GM12878 (cell line): Measurements from ENCODE around the gene TMEM109. TPM values are rescaled to one million over a fixed set of nuclear protein-coding genes. Genes with fewer than 3 reads are reported as not detected.

ENCODE experiments used
- ATAC-seq: fragments of 200-7000 bp; cut with Tn5 transposase; 3 replicates; pipeline ENCODE4 v1.9.1; 2020; ENCODE audit warnings: mild to moderate bottlenecking, moderate library complexity
- BruUV-seq: library from RNA; stranded (reverse); fragments of 400-500 nt; replicated peaks from 2 replicates; lab custom pipeline; 2021; lab: Mats Ljungman, UMichigan
- CTCF ChIA-PET: fragments of 300-600 bp; sonication (Branson Sonifier 250); formaldehyde crosslinking; extraction: SDS; loops from one replicate; lab custom pipeline; 2021; ENCODE audit warnings: inconsistent platforms; lab: Yijun Ruan, JAX
- POLR2A ChIA-PET: fragments of 350-600 bp; formaldehyde crosslinking; extraction: SDS; loops from one replicate; lab custom pipeline; 2021; ENCODE audit warnings: inconsistent platforms; lab: Charles Lee
- RAD21 ChIA-PET: fragments of 300-600 bp; sonication (Branson Sonifier 250); formaldehyde crosslinking; loops from one replicate; lab custom pipeline; 2023; ENCODE audit warnings: antibody characterized with exemption; ENCODE audit not compliant: unreplicated experiment; lab: Charles Lee
- SMC1A ChIA-PET: fragments of 300-600 bp; sonication (Branson Sonifier 250); formaldehyde crosslinking; loops from one replicate; lab custom pipeline; 2023; ENCODE audit not compliant: unreplicated experiment, uncharacterized antibody; lab: Charles Lee
- DNase-seq: peaks from one replicate; pipeline ENCODE4 v3.0.0-alpha.2; 2011; ENCODE audit warnings: low read depth, low spot score
- FAIRE-seq: peaks from 3 replicates; lab custom pipeline; 2011; peaks lifted over from hg19 to GRCh38; lab: Jason Lieb, UNC
- H2AFZ ChIP-seq: 2 replicates; pipeline ENCODE4 v1.6.0; 2011; ENCODE audit warnings: low read depth, low read length, control low read depth; ENCODE audit not compliant: control insufficient read depth
- H3K27ac ChIP-seq: 2 replicates; pipeline ENCODE4 v1.5.1; 2011; ENCODE audit warnings: control low read depth; ENCODE audit not compliant: control insufficient read depth, insufficient read depth
- H3K27me3 ChIP-seq, 2 experiments: replicated peaks in 1 of 2; 2 replicates each; pipeline versions ENCODE4 v1.6.0 to v1.6.1; 2011; ENCODE audit warnings: low read length in 1 of 2; ENCODE audit not compliant: control insufficient read depth in 2 of 2, insufficient read depth in 2 of 2
- H3K36me3 ChIP-seq, 2 experiments: 2 replicates each; pipeline ENCODE4 v1.5.1; 2011; ENCODE audit warnings: low read length in 1 of 2; ENCODE audit not compliant: control insufficient read depth in 2 of 2, insufficient read depth in 2 of 2
- H3K4me1 ChIP-seq: 2 replicates; pipeline ENCODE4 v1.6.1; 2011; ENCODE audit warnings: mild to moderate bottlenecking, low read length, moderate library complexity, mixed read lengths; ENCODE audit not compliant: control insufficient read depth, insufficient read depth
- H3K4me2 ChIP-seq: 2 replicates; pipeline ENCODE4 v1.6.0; 2011; ENCODE audit warnings: control low read depth; ENCODE audit not compliant: control insufficient read depth, insufficient read depth
- H3K4me3 ChIP-seq: fragments of 200-600 bp; sonication (generic); 2 replicates; pipeline ENCODE4 v1.5.1; 2016
- H3K79me2 ChIP-seq: 2 replicates; pipeline ENCODE4 v1.6.0; 2011; ENCODE audit warnings: low read length; ENCODE audit not compliant: control insufficient read depth, insufficient read depth
- H3K9ac ChIP-seq: 2 replicates; pipeline ENCODE4 v1.8.0; 2011; ENCODE audit warnings: low read length, control low read depth, mixed read lengths; ENCODE audit not compliant: control insufficient read depth, insufficient read depth
- H3K9me3 ChIP-seq: replicated peaks from 3 replicates; pipeline ENCODE4 v1.5.1; 2011; ENCODE audit warnings: mild to moderate bottlenecking, low read length; ENCODE audit not compliant: control insufficient read depth, insufficient read depth
- H4K20me1 ChIP-seq: 2 replicates; pipeline ENCODE4 v1.6.0; 2011; ENCODE audit not compliant: control insufficient read depth, insufficient read depth
- ATF2 ChIP-seq: IDR thresholded peaks from 2 replicates; pipeline ENCODE4 v1.6.1; 2012; ENCODE audit warnings: low read length, inconsistent platforms
- ETV6 ChIP-seq, 2 experiments: fragments of 450-650 bp in 1 of 2; IDR thresholded peaks in 1 of 2; conservative IDR thresholded peaks in 1 of 2; 2 replicates each; pipeline ENCODE4 v1.6.1; 2014; ENCODE audit warnings: antibody characterized with exemption in 1 of 2, borderline replicate concordance in 1 of 2, low read depth in 1 of 2, mild to moderate bottlenecking in 1 of 2, moderate library complexity in 1 of 2
- FOXK2 ChIP-seq: fragments of 450-650 bp; IDR thresholded peaks from 2 replicates; pipeline ENCODE4 v1.6.1; 2017; ENCODE audit warnings: mild to moderate bottlenecking, moderate library complexity
- MLLT1 ChIP-seq: fragments of 450-650 bp; IDR thresholded peaks from 2 replicates; pipeline ENCODE4 v1.6.1; 2016; ENCODE audit warnings: mild to moderate bottlenecking
- NR2C2 ChIP-seq: IDR thresholded peaks from 2 replicates; pipeline ENCODE4 v1.6.1; 2011; ENCODE audit warnings: borderline replicate concordance, low read depth; ENCODE audit not compliant: control insufficient read depth, insufficient read length
- RELA ChIP-seq: fragments of 450-650 bp; IDR thresholded peaks from 2 replicates; pipeline ENCODE4 v1.8.0; 2014; ENCODE audit warnings: borderline replicate concordance; ENCODE audit not compliant: partially characterized antibody
- SMAD5 ChIP-seq: IDR thresholded peaks from 2 replicates; pipeline ENCODE4 v1.6.1; 2016; ENCODE audit warnings: antibody characterized with exemption, low read depth
- SMARCA5 ChIP-seq: fragments of 450-650 bp; IDR thresholded peaks from 2 replicates; pipeline ENCODE4 v1.6.1; 2017; ENCODE audit warnings: mild to moderate bottlenecking
- TARDBP ChIP-seq: IDR thresholded peaks from 2 replicates; pipeline ENCODE4 v1.6.1; 2016; ENCODE audit warnings: borderline replicate concordance
- WGBS: methylation state at CpG from one replicate; pipeline ENCODE4 v1.1.6; 2016; ENCODE audit warnings: low lambda C conversion rate; ENCODE audit not compliant: insufficient replicate concordance, insufficient coverage; ENCODE audit errors: missing lambda C conversion rate; 5-methylcytosine and 5-hydroxymethylcytosine counted together
- in situ Hi-C: fragments of 300-500 bp; cut with MboI; formaldehyde crosslinking; loops from 9 replicates; pipeline ENCODE4 v1.14.3; 2018; ENCODE audit warnings: mixed read lengths
- intact Hi-C: fragments of 100-400 bp; cut with micrococcal nuclease; formaldehyde crosslinking; loops from one replicate; pipeline ENCODE4 v1.14.2; 2022; ENCODE audit not compliant: unreplicated experiment
- polyA plus RNA-seq, 11 experiments: library from polyadenylated mRNA; depleted of rRNA in 4 of 11; unstranded in 6 of 11; stranded (reverse) in 5 of 11; fragments of >200 nt; fragmentation: Nextera tagmentation in 4 of 11; fragmentation: Illumina TruSeq in 1 of 11; extraction: Ambion mirVana in 4 of 11; extraction: Trizol in 1 of 11; gene quantifications; 1 replicate in 1 of 11; 2 replicates in 10 of 11; pipeline versions ENCODE4 v1.2.1 to v1.2.3, GENCODE V29; 2011 to 2016; ENCODE audit warnings: inconsistent platforms in 2 of 11, missing spikeins in 2 of 11, low read depth in 1 of 11
- total RNA-seq, 4 experiments: library from RNA; depleted of rRNA in 3 of 4; stranded (reverse); fragments of >200 nt in 3 of 4; fragmentation: Illumina TruSeq in 1 of 4; extraction: Trizol in 1 of 4; gene quantifications; 2 replicates each; pipeline versions ENCODE4 v1.2.1 to v1.2.3, GENCODE V29; 2013 to 2021
- TF ChIP-seq, protein P1 (sequence below): fragments of 450-650 bp; IDR thresholded peaks from 2 replicates; pipeline ENCODE4 v1.6.1; 2017; ENCODE audit warnings: mild to moderate bottlenecking
- TF ChIP-seq, protein P2 (sequence below): IDR thresholded peaks from 2 replicates; pipeline ENCODE4 v1.6.1; 2012; ENCODE audit warnings: improper control_type of control experiment, low read depth, low read length; ENCODE audit not compliant: insufficient replicate concordance

TMEM109 gene
- total and polyA plus RNA-seq, 10 of the 15 experiments (the other 5 are each of a cell fraction or from before 2014, with no cell fraction given): 21.9 to 199 (median 85.2) TPM

DNA sequence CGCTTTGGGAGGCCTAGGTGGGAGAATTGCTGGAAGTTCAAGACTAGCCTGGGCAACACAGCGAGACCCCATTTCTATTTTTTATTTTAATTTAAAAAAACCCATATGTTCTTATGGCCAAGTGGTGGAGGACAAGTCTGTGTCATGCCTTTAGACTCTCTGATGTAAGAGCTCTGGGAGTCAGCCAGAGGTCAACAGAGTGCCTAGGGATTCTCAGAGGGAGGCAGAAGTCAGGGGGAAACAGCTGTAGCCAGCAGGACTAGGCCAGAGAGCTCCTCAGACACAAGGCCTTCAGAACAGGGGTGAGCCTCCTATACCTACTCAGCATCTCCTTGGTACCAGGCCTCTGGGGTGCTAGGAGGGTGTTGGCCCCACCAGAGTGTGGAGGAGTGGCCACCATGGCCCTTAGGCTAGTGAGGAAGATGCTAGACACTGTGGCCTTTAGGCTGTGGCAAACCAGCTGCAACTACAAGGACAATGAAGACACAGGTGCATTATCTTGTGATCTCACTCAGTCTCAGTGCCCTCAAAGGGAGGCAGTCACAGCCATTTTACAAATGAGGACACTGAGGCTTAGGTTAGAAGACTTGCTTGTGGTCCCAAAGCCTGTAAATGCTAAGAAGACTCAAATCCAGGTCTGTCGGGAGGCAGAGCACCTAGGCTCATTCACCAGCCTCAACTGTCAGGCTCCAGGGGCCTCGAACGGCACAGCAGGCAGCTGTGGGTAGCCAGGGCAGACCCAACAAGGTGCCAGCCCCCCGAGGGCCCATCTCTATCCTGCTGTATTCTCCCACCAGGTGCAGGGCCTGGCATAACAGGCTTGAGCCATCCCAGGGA is 41.6 kb upstream of the TMEM109 start:
- Histone ChIP-seq H3K36me3 (no peaks in the 10 kb centered on the region; a peak in 2 of 4 replicates), H3K9ac (no peak overlapping the region), H3K4me2 (no peak overlapping the region), H3K4me3 (no peak overlapping the region), H3K9me3 (no peaks in the 10 kb centered on the region), H2AFZ (no peak overlapping the region), H3K4me1 (no peaks in the 10 kb centered on the region), H3K27me3 (no peaks in the 10 kb centered on the region), H3K27ac (no peak overlapping the region), H4K20me1 (no peaks in the 10 kb centered on the region; the same call in 1 of the 2 replicates), H3K79me2 (no peaks in the 10 kb centered on the region)
- SMC1A ChIA-PET: interaction anchor here (0.8 kb wide), 1 partner anchor 11 kb away, joined by 3 read pairs; no protein-coding TSS in a partner anchor
- RAD21 ChIA-PET: interaction anchor here (1.0 kb wide), 1 partner anchor 42 kb away, joined by 3 read pairs; no protein-coding TSS in a partner anchor
- intact Hi-C loops: no loop called here
- BruUV-seq: no TSS peak
- 78% methylated on average over 6 of the region's 6 CpGs for WGBS
- in situ Hi-C loops: no loop called here
- ATAC-seq: no peak
- CTCF ChIA-PET: interaction anchor here (1.2 kb wide), 1 partner anchor 41 kb away, joined by 3 read pairs; no protein-coding TSS in a partner anchor
- POLR2A ChIA-PET: no interaction called here
- no peak for FAIRE-seq
- no peak for DNase-seq
- TF ChIP-seq NR2C2: no peak
- TF ChIP-seq, protein P1, sequence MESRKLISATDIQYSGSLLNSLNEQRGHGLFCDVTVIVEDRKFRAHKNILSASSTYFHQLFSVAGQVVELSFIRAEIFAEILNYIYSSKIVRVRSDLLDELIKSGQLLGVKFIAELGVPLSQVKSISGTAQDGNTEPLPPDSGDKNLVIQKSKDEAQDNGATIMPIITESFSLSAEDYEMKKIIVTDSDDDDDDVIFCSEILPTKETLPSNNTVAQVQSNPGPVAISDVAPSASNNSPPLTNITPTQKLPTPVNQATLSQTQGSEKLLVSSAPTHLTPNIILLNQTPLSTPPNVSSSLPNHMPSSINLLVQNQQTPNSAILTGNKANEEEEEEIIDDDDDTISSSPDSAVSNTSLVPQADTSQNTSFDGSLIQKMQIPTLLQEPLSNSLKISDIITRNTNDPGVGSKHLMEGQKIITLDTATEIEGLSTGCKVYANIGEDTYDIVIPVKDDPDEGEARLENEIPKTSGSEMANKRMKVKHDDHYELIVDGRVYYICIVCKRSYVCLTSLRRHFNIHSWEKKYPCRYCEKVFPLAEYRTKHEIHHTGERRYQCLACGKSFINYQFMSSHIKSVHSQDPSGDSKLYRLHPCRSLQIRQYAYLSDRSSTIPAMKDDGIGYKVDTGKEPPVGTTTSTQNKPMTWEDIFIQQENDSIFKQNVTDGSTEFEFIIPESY: no peak
- TF ChIP-seq TARDBP: no peak
- TF ChIP-seq SMARCA5: no peak
- no peak for TF ChIP-seq FOXK2
- TF ChIP-seq MLLT1: no peak
- TF ChIP-seq SMAD5: no peak
- no peak for TF ChIP-seq RELA
- TF ChIP-seq, protein P2, sequence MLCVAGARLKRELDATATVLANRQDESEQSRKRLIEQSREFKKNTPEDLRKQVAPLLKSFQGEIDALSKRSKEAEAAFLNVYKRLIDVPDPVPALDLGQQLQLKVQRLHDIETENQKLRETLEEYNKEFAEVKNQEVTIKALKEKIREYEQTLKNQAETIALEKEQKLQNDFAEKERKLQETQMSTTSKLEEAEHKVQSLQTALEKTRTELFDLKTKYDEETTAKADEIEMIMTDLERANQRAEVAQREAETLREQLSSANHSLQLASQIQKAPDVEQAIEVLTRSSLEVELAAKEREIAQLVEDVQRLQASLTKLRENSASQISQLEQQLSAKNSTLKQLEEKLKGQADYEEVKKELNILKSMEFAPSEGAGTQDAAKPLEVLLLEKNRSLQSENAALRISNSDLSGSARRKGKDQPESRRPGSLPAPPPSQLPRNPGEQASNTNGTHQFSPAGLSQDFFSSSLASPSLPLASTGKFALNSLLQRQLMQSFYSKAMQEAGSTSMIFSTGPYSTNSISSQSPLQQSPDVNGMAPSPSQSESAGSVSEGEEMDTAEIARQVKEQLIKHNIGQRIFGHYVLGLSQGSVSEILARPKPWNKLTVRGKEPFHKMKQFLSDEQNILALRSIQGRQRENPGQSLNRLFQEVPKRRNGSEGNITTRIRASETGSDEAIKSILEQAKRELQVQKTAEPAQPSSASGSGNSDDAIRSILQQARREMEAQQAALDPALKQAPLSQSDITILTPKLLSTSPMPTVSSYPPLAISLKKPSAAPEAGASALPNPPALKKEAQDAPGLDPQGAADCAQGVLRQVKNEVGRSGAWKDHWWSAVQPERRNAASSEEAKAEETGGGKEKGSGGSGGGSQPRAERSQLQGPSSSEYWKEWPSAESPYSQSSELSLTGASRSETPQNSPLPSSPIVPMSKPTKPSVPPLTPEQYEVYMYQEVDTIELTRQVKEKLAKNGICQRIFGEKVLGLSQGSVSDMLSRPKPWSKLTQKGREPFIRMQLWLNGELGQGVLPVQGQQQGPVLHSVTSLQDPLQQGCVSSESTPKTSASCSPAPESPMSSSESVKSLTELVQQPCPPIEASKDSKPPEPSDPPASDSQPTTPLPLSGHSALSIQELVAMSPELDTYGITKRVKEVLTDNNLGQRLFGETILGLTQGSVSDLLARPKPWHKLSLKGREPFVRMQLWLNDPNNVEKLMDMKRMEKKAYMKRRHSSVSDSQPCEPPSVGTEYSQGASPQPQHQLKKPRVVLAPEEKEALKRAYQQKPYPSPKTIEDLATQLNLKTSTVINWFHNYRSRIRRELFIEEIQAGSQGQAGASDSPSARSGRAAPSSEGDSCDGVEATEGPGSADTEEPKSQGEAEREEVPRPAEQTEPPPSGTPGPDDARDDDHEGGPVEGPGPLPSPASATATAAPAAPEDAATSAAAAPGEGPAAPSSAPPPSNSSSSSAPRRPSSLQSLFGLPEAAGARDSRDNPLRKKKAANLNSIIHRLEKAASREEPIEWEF: no peak
- no peak for TF ChIP-seq ATF2
- TF ChIP-seq ETV6 (conservative IDR thresholded peaks at IDR 0.05 in 1 of 2, IDR thresholded peaks at IDR 0.05 in 1 of 2; ENCODE audit: borderline replicate concordance in 1 of 2, low read depth in 1 of 2): no peak
